ENCODE data around the gene TECRL.

TECRL gene

DNA sequence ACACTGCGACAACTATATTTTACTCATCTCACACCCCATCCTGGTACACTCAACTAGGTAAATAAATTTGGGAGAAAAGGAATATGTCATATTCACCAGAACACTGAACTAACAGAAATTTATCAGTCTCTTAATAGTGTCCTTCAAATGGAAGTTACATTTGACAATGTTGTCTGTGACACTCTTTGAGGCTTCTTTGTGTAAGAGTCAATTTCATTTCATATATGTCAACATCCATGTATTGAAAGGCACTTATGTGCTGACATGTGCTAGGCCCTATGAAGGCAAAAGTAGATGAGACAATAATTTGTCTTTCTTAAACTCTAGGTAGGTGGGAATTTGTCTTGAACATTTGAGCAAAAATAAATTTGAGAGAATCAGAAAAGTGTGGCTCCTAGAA, 82.0 kb downstream of the TECRL start:
- TF ChIP-seq, protein P1, sequence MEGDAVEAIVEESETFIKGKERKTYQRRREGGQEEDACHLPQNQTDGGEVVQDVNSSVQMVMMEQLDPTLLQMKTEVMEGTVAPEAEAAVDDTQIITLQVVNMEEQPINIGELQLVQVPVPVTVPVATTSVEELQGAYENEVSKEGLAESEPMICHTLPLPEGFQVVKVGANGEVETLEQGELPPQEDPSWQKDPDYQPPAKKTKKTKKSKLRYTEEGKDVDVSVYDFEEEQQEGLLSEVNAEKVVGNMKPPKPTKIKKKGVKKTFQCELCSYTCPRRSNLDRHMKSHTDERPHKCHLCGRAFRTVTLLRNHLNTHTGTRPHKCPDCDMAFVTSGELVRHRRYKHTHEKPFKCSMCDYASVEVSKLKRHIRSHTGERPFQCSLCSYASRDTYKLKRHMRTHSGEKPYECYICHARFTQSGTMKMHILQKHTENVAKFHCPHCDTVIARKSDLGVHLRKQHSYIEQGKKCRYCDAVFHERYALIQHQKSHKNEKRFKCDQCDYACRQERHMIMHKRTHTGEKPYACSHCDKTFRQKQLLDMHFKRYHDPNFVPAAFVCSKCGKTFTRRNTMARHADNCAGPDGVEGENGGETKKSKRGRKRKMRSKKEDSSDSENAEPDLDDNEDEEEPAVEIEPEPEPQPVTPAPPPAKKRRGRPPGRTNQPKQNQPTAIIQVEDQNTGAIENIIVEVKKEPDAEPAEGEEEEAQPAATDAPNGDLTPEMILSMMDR (IDR thresholded peaks at IDR 0.05; ENCODE audit: extremely low read depth, missing control alignments): no peak

DNA sequence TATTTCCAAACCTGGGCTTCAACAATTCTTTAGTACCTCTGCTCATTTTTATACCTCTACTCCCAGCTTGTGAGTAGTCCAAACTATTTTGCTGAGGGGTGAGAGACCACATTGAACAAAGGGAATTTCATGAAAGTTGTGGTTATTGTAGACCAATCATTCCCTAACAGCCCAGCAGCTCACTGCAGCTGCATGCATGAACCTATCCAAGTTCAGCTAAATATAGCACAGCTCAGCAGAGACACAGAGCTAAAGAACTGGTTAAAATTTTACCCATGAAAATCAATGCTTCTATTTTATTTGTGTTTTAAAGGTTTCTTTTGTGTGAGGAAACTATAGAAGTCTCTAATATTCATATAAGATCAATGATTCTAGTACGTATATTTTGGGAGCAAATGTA, 82.7 kb downstream of the TECRL start:
- TF ChIP-seq, protein P1 (IDR thresholded peaks at IDR 0.05; ENCODE audit: extremely low read depth, missing control alignments): no peak
- no peak for DNase-seq (ENCODE audit: low spot score)

More for the DNA sequence above, 82.0 kb downstream of the TECRL start:
- no peak for DNase-seq (ENCODE audit: low spot score)

DNA sequence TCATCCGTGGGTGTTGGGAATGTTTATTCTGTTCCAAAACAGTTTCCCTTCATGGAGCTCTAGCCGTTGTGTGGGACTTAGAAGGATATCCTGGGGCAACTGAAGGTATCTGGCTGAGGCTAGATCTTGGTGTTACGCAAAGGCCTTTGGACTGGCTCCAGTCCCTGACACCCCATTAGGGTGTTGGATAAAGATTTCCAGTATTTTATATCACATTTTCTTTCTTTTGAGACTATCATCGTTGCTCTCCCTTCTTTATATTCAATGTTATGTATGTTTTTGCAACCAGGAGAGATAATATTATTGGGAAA, 103.0 kb downstream of the TECRL start:
- TF ChIP-seq, protein P1 (IDR thresholded peaks at IDR 0.05; ENCODE audit: extremely low read depth, missing control alignments): no peak
- no peak for DNase-seq (ENCODE audit: low spot score)

DNA sequence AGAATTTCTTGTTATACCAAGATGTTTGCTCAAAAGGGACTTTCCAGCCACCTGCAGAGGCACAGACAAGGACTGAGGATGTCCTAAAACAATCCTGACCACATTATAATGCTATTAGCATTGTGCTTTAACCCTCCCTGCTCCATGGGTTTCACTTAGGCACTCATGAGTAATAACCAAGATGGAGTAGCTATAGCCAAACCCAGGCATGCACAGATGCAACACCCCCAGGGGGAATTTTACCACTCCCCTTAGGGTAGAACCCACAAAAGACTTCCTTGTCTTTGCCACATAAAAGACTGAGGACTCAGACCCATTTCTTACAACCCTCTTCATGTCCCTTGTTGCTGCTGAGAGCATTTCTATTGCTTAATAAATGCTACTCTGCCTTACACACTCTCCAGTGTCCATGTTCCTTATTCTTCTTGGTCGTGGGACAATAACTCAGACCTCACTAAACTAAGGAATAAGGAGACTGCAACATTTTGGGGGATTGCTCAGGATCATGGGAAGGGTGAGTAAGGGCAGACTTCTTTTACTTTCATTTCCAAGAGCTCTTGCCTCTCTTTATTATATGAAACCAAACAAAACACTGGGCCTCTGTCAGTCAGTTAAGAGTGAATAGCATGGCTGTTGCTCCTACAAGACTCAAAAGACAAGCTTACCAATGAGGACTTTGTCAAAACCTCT, 103.5 kb downstream of the TECRL start:
- TF ChIP-seq, protein P1 (IDR thresholded peaks at IDR 0.05; ENCODE audit: extremely low read depth, missing control alignments): no peak
- no peak for DNase-seq (ENCODE audit: low spot score)

DNA sequence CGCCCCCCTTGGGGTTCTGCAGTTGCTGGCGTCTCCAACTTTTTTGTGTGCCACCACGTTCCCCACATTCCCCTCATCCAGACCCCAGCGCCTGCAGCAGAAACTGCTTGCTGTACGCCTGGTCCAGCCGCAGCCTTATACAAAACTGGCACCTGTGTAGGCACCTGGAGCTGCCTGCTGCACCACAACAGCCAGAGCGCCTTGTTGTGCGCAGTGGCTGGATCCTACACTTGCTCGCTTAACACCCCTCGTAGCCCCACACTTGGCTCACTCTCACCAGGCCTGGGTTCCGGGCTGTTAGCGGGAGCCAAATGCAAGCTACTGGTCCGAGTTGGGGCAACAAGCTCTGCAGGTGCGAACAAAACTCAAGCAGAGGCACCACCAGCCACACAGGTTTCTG, 136.8 kb downstream of the TECRL start:
- no peak for DNase-seq (ENCODE audit: low spot score)
- TF ChIP-seq, protein P1 (IDR thresholded peaks at IDR 0.05; ENCODE audit: extremely low read depth, missing control alignments): no peak

DNA sequence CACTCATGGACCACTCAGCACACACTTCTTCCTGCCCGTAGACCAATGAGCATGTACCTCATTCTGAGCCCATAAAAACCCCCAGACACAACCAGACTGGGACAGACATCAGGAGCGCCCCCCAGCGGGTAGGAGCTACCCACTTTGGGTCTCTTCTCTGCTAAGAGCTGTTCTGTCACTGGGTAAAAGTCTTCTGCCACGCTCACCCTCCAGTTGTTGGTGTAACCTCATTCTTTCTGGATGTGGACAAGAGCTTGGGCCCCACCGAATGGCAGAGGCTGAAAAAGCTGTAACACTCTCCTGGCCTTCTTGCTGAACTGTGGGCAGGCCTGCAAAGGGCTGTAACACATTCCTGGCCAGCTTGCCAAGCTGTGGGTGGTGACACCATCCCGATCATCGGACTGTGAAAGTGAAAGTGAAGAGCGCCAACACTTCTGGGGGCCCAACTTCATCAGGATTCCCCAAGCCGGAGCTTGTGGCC, 137.6 kb downstream of the TECRL start:
- TF ChIP-seq, protein P1 (IDR thresholded peaks at IDR 0.05; ENCODE audit: extremely low read depth, missing control alignments): no peak
- DNase-seq (ENCODE audit: low spot score): no peak

DNA sequence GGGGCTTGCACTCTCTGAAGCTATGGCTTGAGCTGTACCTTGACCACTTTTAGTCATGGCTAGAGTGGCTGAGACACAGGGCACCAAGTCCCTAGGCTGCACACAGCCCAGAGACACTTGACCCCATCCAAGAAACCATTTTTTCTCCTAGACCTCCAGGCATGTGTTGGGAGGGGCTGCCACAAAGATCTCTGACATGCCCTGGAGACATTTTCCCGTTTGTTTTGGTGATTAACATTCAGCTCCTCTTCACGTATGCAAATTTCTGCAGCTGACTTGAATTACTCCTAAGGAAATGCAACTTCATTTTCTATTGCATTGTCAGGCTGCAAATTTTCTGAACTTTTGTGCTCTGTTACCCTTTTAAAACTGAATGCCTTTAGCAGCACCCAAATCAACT, 142.6 kb downstream of the TECRL start:
- DNase-seq (ENCODE audit: low spot score): no peak
- TF ChIP-seq, protein P1 (IDR thresholded peaks at IDR 0.05; ENCODE audit: extremely low read depth, missing control alignments): no peak

Measured in GM20000 (cell line).